CD4-positive, alpha-beta memory T cell (primary cell): ENCODE results near the gene ZCCHC2. TPM values are rescaled to one million over a fixed set of nuclear protein-coding genes. Genes with fewer than 3 reads are reported as not detected.

Experiments
- CTCF ChIA-PET: fragments of 350-600 bp; sonication (Branson Sonifier 250); formaldehyde crosslinking; loops from one replicate; lab custom pipeline; 2021; ENCODE audit warnings: inconsistent platforms; ENCODE audit not compliant: partially characterized antibody; lab: Charles Lee
- POLR2A ChIA-PET: fragments of 350-600 bp; sonication (Branson Sonifier 250); formaldehyde crosslinking; loops from one replicate; lab custom pipeline; 2021; ENCODE audit not compliant: partially characterized antibody; lab: Charles Lee
- DNase-seq, 5 donors: peaks; one replicate each; pipeline versions ENCODE4 v3.0.0 to v3.0.0-alpha.2; 2020 to 2022; ENCODE audit warnings: mixed read lengths in 1 of 5
- H3K27ac ChIP-seq: one replicate; pipeline ENCODE4 v1.7.0; 2013; ENCODE audit warnings: low read depth, low read length
- H3K27me3 ChIP-seq: 2 replicates; pipeline ENCODE4 v1.7.0; 2013; ENCODE audit warnings: mild to moderate bottlenecking, low read length, moderate library complexity; ENCODE audit not compliant: insufficient read depth
- H3K36me3 ChIP-seq: 2 replicates; pipeline ENCODE4 v1.7.0; 2013; ENCODE audit warnings: mild to moderate bottlenecking, low read length, moderate library complexity; ENCODE audit not compliant: insufficient read depth
- H3K4me1 ChIP-seq: 2 replicates; pipeline ENCODE4 v1.7.0; 2013; ENCODE audit warnings: mild to moderate bottlenecking, low read length, moderate library complexity; ENCODE audit not compliant: insufficient read depth
- H3K4me3 ChIP-seq, 2 donors: one replicate each; pipeline ENCODE4 v1.7.0; 2013; ENCODE audit warnings: low read length in 2 of 2, mild to moderate bottlenecking in 1 of 2
- H3K9me3 ChIP-seq, 2 donors: one replicate each; pipeline ENCODE4 v1.7.0; 2013; ENCODE audit warnings: low read length in 2 of 2, control low read depth in 1 of 2; ENCODE audit not compliant: control insufficient read depth in 1 of 2
- H3K27ac Mint-ChIP-seq, 7 donors: one replicate each; pipeline ENCODE4 v1.8.0; 2020 to 2021; ENCODE audit warnings: mixed read lengths in 7 of 7, mild to moderate bottlenecking in 6 of 7, inconsistent platforms in 3 of 7, moderate library complexity in 3 of 7
- H3K27me3 Mint-ChIP-seq, 2 donors: one replicate each; pipeline ENCODE4 v1.8.0; 2020 to 2021; ENCODE audit warnings: mixed read lengths in 2 of 2
- H3K36me3 Mint-ChIP-seq, 2 donors: one replicate each; pipeline ENCODE4 v1.8.0; 2020 to 2021; ENCODE audit warnings: mixed read lengths in 2 of 2, inconsistent platforms in 1 of 2, mild to moderate bottlenecking in 1 of 2
- H3K4me1 Mint-ChIP-seq, 4 donors: one replicate each; pipeline ENCODE4 v1.8.0; 2020 to 2021; ENCODE audit warnings: mixed read lengths in 4 of 4, mild to moderate bottlenecking in 1 of 4
- H3K4me3 Mint-ChIP-seq, 8 donors: one replicate each; pipeline ENCODE4 v1.8.0; 2020 to 2021; ENCODE audit warnings: mixed read lengths in 8 of 8, mild to moderate bottlenecking in 7 of 8, moderate library complexity in 6 of 8, inconsistent platforms in 3 of 8
- H3K9me3 Mint-ChIP-seq, 8 donors: one replicate each; pipeline ENCODE4 v1.8.0; 2020 to 2021; ENCODE audit warnings: mixed read lengths in 8 of 8, mild to moderate bottlenecking in 5 of 8, inconsistent platforms in 3 of 8, moderate library complexity in 1 of 8
- intact Hi-C: fragments of 100-400 bp; cut with micrococcal nuclease; formaldehyde crosslinking; loops from one replicate; pipeline ENCODE4 v1.15.1; 2023
- polyA plus RNA-seq, 2 donors: library from polyadenylated mRNA; unstranded; fragments of 300-500 nt; fragmentation: Illumina TruSeq; gene quantifications; one replicate each; pipeline ENCODE4 v1.2.3, GENCODE V29; 2021
- total RNA-seq, 2 experiments: library from RNA; stranded (reverse); gene quantifications; one replicate each; pipeline ENCODE4 v1.2.3, GENCODE V29; 2021

Gene ZCCHC2
- total and polyA plus RNA-seq, 4 experiments from 2014 or later = 1.2 to 52.2 (median 27.0) TPM

- peaks cover 84 to 89% of the 10 kb centered on the region in 2 donors for H3K36me3 Mint-ChIP-seq
- peaks cover 0 to 13% (median 3%) of the 10 kb centered on the region in 4 donors for H3K4me1 Mint-ChIP-seq
- Histone ChIP-seq H3K27me3 (no peaks in the 10 kb centered on the region), H3K36me3 (peaks cover 39% of the 10 kb centered on the region), H3K9me3 (no peaks in the 10 kb centered on the region), H3K27ac (no peak overlapping the region), H3K4me3 (no peak overlapping the region), H3K4me1 (no peaks in the 10 kb centered on the region)
- intact Hi-C loops = no loop called here
- POLR2A ChIA-PET = no interaction called here
- peaks cover 0 to 2% (median 0%) of the 10 kb centered on the region in 8 donors for H3K9me3 Mint-ChIP-seq
- CTCF ChIA-PET = interaction anchor here (1.4 to 3.7 kb wide), 2 partner anchors 12 to 146 kb away, joined by 4 to 15 read pairs; no protein-coding TSS in a partner anchor
- no peaks in the 10 kb centered on the region for H3K27me3 Mint-ChIP-seq
- H3K27ac Mint-ChIP-seq = peak overlapping the region in 2 of 7 donors; percentile 30 to 48
- H3K4me3 Mint-ChIP-seq = no peak overlapping the region
- no peak for DNase-seq
Measured at GRCh38 chr18:62572456-62572855, 49.6 kb downstream of the ZCCHC2 start.

GRCh38 chr18:62574776-62575175 is 52.0 kb downstream of the ZCCHC2 start:
- DNase-seq = no peak
- Mint-ChIP-seq H3K27ac (peak overlapping the region in 3 of 7 donors; percentile 4 to 57 (median 37)), H3K27me3 (no peaks in the 10 kb centered on the region), H3K9me3 (peaks cover 0 to 2% (median 0%) of the 10 kb centered on the region in 8 donors), H3K4me1 (peaks cover 0 to 8% (median 3%) of the 10 kb centered on the region in 4 donors), H3K4me3 (no peak overlapping the region), H3K36me3 (peaks cover 85 to 87% of the 10 kb centered on the region in 2 donors)
- H3K9me3 ChIP-seq = no peaks in the 10 kb centered on the region
- ChIA-PET CTCF (no interaction called here), POLR2A (no interaction called here)
- no peak overlapping the region for H3K27ac ChIP-seq
- no peaks in the 10 kb centered on the region for H3K27me3 ChIP-seq
- H3K36me3 ChIP-seq = peaks cover 43% of the 10 kb centered on the region
- H3K4me3 ChIP-seq = no peak overlapping the region
- H3K4me1 ChIP-seq = no peaks in the 10 kb centered on the region
- intact Hi-C loops = no loop called here

GRCh38 chr18:62576271-62576670 is 53.4 kb downstream of the ZCCHC2 start:
- peaks cover 0 to 2% (median 0%) of the 10 kb centered on the region in 8 donors for H3K9me3 Mint-ChIP-seq
- H3K36me3 Mint-ChIP-seq = peaks cover 76 to 79% of the 10 kb centered on the region in 2 donors

GRCh38 chr18:62576845-62577512 is 54.2 kb downstream of the ZCCHC2 start:
- DNase-seq = no peak
- no peak overlapping the region for H3K4me3 Mint-ChIP-seq
- H3K9me3 Mint-ChIP-seq = peaks cover 0 to 2% (median 0%) of the 10 kb centered on the region in 8 donors
- H3K4me1 Mint-ChIP-seq = peaks cover 0 to 8% (median 4%) of the 10 kb centered on the region in 4 donors
- Histone ChIP-seq H3K4me1 (no peaks in the 10 kb centered on the region), H3K27ac (no peak overlapping the region), H3K9me3 (no peaks in the 10 kb centered on the region), H3K4me3 (no peak overlapping the region), H3K36me3 (peaks cover 31% of the 10 kb centered on the region), H3K27me3 (no peaks in the 10 kb centered on the region)
- peak overlapping the region in 2 of 7 donors; percentile 23 to 66 for H3K27ac Mint-ChIP-seq
- intact Hi-C loops = no loop called here
- POLR2A ChIA-PET = interaction anchor here (0.8 kb wide), 1 partner anchor 10 kb away, joined by 3 read pairs; no protein-coding TSS in a partner anchor
- CTCF ChIA-PET = interaction anchor here (2.3 kb wide), 1 partner anchor 10 kb away, joined by 14 read pairs; no protein-coding TSS in a partner anchor
- H3K27me3 Mint-ChIP-seq = no peaks in the 10 kb centered on the region
- peaks cover 71% of the 10 kb centered on the region in 2 donors for H3K36me3 Mint-ChIP-seq

More at GRCh38 chr18:62576271-62576670, 53.4 kb downstream of the ZCCHC2 start:
- ChIA-PET CTCF (no interaction called here), POLR2A (interaction anchor here (0.8 kb wide), 1 partner anchor 9 kb away, joined by 3 read pairs; no protein-coding TSS in a partner anchor)
- Histone ChIP-seq H3K27ac (no peak overlapping the region), H3K9me3 (no peaks in the 10 kb centered on the region), H3K4me3 (no peak overlapping the region), H3K4me1 (no peaks in the 10 kb centered on the region), H3K27me3 (no peaks in the 10 kb centered on the region), H3K36me3 (peaks cover 31% of the 10 kb centered on the region)
- Mint-ChIP-seq H3K27ac (peak overlapping the region in 2 of 7 donors; percentile 36 to 46), H3K27me3 (no peaks in the 10 kb centered on the region), H3K4me3 (no peak overlapping the region), H3K4me1 (peaks cover 0 to 8% (median 3%) of the 10 kb centered on the region in 4 donors)
- DNase-seq = no peak
- intact Hi-C loops = no loop called here

- intact Hi-C loops = no loop called here
- H3K36me3 ChIP-seq = peaks cover 31% of the 10 kb centered on the region
- H3K27me3 ChIP-seq = no peaks in the 10 kb centered on the region
- ChIA-PET CTCF (interaction anchor here (0.7 to 2.3 kb wide), 5 partner anchors 9 to 157 kb away, joined by 3 to 14 read pairs (median 4); no protein-coding TSS in a partner anchor), POLR2A (interaction anchor here (1.5 kb wide), 1 partner anchor 54 kb away, joined by 3 read pairs; the partner anchor contains the start of gene ZCCHC2)
- Mint-ChIP-seq H3K4me3 (no peak overlapping the region), H3K27me3 (no peaks in the 10 kb centered on the region), H3K27ac (no peak overlapping the region), H3K4me1 (peaks cover 0 to 6% (median 5%) of the 10 kb centered on the region in 4 donors), H3K9me3 (peaks cover 0 to 2% (median 0%) of the 10 kb centered on the region in 8 donors), H3K36me3 (peaks cover 63 to 64% of the 10 kb centered on the region in 2 donors)
- no peak overlapping the region for H3K27ac ChIP-seq
- no peak for DNase-seq
- no peaks in the 10 kb centered on the region for H3K9me3 ChIP-seq
- no peak overlapping the region for H3K4me3 ChIP-seq
- no peaks in the 10 kb centered on the region for H3K4me1 ChIP-seq
Measured at GRCh38 chr18:62577765-62578164, 54.9 kb downstream of the ZCCHC2 start.

- H3K36me3 ChIP-seq = peaks cover 20% of the 10 kb centered on the region
- H3K4me1 Mint-ChIP-seq = peaks cover 6 to 15% (median 8%) of the 10 kb centered on the region in 4 donors
- no peak for DNase-seq
- H3K9me3 ChIP-seq = no peaks in the 10 kb centered on the region
- intact Hi-C loops = no loop called here
- POLR2A ChIA-PET = interaction anchor here (1.5 kb wide), 1 partner anchor 56 kb away, joined by 3 read pairs; the partner anchor contains the start of gene ZCCHC2
- peaks cover 53 to 54% of the 10 kb centered on the region in 2 donors for H3K36me3 Mint-ChIP-seq
- H3K4me3 ChIP-seq = no peak overlapping the region
- no peaks in the 10 kb centered on the region for H3K27me3 Mint-ChIP-seq
- CTCF ChIA-PET = interaction anchor here (1.0 to 2.3 kb wide), 5 partner anchors 8 to 251 kb away, joined by 3 to 14 read pairs (median 4); no protein-coding TSS in a partner anchor
- peaks cover 0 to 2% (median 0%) of the 10 kb centered on the region in 8 donors for H3K9me3 Mint-ChIP-seq
- peaks cover 4% of the 10 kb centered on the region for H3K4me1 ChIP-seq
- no peaks in the 10 kb centered on the region for H3K27me3 ChIP-seq
- H3K27ac Mint-ChIP-seq = peak overlapping the region in 1 of 7 donors; percentile 17
- H3K4me3 Mint-ChIP-seq = no peak overlapping the region
- H3K27ac ChIP-seq = no peak overlapping the region
Measured at GRCh38 chr18:62578980-62579511, 56.2 kb downstream of the ZCCHC2 start.
